Measurements from ENCODE around the gene SYNGAP1. TPM values are rescaled to one million over a fixed set of nuclear protein-coding genes. Genes with fewer than 3 reads are reported as not detected.
A peak's percentile ranks its signal among the peaks of the same experiment; 100 is the strongest.

SYNGAP1 gene
- total RNA-seq, 4 donors from 2014 or later: 4.9 to 37.2 (median 11.1) TPM

DNA sequence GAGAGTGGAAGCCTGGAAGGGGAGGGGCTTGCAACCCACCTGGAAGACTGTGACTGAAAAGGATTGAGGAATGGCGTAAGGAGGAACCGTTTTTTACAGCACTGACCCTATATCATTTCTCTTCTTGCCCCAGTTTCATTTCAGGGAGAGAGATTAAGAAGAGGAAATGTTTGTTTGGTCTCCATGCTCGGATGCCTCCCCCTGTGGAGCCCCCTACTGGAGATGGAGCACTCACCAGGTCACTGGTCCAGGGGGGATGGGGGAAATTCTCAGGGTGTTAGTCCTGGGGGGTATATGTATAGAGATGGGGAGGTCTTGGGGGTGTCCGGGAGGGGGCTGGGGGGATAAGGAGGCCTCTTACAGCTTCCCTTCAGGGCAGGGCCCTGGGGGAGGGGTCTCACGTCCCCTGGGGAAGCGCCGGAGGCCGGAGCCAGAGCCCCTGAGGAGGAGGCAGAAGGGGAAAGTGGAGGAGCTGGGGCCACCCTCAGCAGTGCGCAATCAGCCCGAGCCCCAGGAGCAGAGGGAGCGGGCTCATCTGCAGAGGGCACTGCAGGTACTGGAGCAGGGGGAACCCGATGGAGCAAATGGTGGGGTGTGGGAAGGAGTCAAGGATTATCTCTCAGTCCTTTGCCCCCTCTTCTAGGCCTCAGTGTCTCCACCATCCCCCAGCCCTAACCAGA is 5.1 kb upstream of the SYNGAP1 start:
- peaks cover 31 to 63% (median 49%) of the 10 kb centered on the region in 4 donors for H3K4me1 ChIP-seq
- H3K36me3 ChIP-seq: peaks cover 0 to 24% (median 8%) of the 10 kb centered on the region in 4 donors
- WGBS, 2 donors (ENCODE audit: low coverage in 1 of 2): 79% methylated on average over 2 to 9 of the region's 12 CpGs
- intact Hi-C loops (cut with DNase I; ENCODE audit: low total_unique reads): loop anchor here (5.0 to 10.0 kb wide), 2 partner anchors 100 to 1633 kb away; partner anchors contain the start of genes TAPBP and ZBTB22
- in situ Hi-C loops (cut with MboI; ENCODE audit: low pct_ligation_motif_present in 1 of 4, low pct_unique_long_range_greater_than_20kb in 1 of 4, low sequenced_read_pairs in 3 of 4): loop anchor here in 1 of 4 donors (25.0 kb wide), 1 partner anchor 452 kb away; the partner anchor contains the start of genes BRD2 and HLA-DMA
- H3K9me3 ChIP-seq: no peaks in the 10 kb centered on the region
- H3K27ac ChIP-seq: peak overlapping the region in 1 of 4 donors; percentile 91
- TF ChIP-seq POLR2A (IDR thresholded peaks at IDR 0.05): no peak
- TF ChIP-seq POLR2AphosphoS5 (IDR thresholded peaks at IDR 0.05): no peak
- no peak for TF ChIP-seq EP300 (IDR thresholded peaks at IDR 0.05; ENCODE audit: low read depth)
- TF ChIP-seq, protein P1, sequence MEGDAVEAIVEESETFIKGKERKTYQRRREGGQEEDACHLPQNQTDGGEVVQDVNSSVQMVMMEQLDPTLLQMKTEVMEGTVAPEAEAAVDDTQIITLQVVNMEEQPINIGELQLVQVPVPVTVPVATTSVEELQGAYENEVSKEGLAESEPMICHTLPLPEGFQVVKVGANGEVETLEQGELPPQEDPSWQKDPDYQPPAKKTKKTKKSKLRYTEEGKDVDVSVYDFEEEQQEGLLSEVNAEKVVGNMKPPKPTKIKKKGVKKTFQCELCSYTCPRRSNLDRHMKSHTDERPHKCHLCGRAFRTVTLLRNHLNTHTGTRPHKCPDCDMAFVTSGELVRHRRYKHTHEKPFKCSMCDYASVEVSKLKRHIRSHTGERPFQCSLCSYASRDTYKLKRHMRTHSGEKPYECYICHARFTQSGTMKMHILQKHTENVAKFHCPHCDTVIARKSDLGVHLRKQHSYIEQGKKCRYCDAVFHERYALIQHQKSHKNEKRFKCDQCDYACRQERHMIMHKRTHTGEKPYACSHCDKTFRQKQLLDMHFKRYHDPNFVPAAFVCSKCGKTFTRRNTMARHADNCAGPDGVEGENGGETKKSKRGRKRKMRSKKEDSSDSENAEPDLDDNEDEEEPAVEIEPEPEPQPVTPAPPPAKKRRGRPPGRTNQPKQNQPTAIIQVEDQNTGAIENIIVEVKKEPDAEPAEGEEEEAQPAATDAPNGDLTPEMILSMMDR (IDR thresholded peaks at IDR 0.05): peak in 1 of 5 experiments; percentile 5
- DNase-seq: no peak
- H3K4me3 ChIP-seq: no peak overlapping the region
- no peaks in the 10 kb centered on the region for H3K27me3 ChIP-seq

DNA sequence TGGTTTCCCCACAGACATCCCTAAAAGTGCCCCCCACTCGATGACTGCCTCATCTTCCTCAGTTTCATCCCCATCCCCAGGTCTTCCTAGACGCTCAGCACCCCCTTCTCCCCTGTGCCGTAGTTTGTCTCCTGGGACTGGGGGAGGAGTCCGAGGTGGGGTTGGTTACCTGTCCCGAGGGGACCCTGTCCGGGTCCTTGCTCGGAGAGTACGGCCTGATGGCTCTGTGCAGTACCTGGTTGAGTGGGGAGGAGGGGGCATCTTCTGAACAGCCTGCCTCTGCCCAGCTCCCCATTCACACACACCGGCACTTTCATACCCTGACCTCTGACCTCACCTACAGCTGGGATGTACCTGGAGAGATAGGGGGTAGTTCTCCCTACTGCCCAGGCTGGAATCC is 4.0 kb upstream of the SYNGAP1 start:
- no peak for TF ChIP-seq POLR2AphosphoS5 (IDR thresholded peaks at IDR 0.05)
- TF ChIP-seq POLR2A (IDR thresholded peaks at IDR 0.05): no peak
- no peak for TF ChIP-seq EP300 (IDR thresholded peaks at IDR 0.05; ENCODE audit: low read depth)
- TF ChIP-seq, protein P1 (IDR thresholded peaks at IDR 0.05): no peak
- Histone ChIP-seq H3K4me3 (no peak overlapping the region), H3K4me1 (peaks cover 31 to 69% (median 48%) of the 10 kb centered on the region in 4 donors), H3K27me3 (no peaks in the 10 kb centered on the region), H3K36me3 (peaks cover 0 to 24% (median 8%) of the 10 kb centered on the region in 4 donors), H3K9me3 (no peaks in the 10 kb centered on the region), H3K27ac (peak overlapping the region in 3 of 4 donors; percentile 21 to 93 (median 91))
- intact Hi-C loops (cut with DNase I; ENCODE audit: low total_unique reads): loop anchor here (5.0 to 10.0 kb wide), 2 partner anchors 101 to 1631 kb away; partner anchors contain the start of genes TAPBP and ZBTB22
- in situ Hi-C loops (cut with MboI; ENCODE audit: low pct_ligation_motif_present in 1 of 4, low pct_unique_long_range_greater_than_20kb in 1 of 4, low sequenced_read_pairs in 3 of 4): loop anchor here in 1 of 4 donors (25.0 kb wide), 1 partner anchor 454 kb away; the partner anchor contains the start of genes BRD2 and HLA-DMA
- WGBS, 2 donors (ENCODE audit: low coverage in 1 of 2): 57 to 72% methylated on average over 1 to 9 of the region's 9 CpGs
- DNase-seq: no peak

DNA sequence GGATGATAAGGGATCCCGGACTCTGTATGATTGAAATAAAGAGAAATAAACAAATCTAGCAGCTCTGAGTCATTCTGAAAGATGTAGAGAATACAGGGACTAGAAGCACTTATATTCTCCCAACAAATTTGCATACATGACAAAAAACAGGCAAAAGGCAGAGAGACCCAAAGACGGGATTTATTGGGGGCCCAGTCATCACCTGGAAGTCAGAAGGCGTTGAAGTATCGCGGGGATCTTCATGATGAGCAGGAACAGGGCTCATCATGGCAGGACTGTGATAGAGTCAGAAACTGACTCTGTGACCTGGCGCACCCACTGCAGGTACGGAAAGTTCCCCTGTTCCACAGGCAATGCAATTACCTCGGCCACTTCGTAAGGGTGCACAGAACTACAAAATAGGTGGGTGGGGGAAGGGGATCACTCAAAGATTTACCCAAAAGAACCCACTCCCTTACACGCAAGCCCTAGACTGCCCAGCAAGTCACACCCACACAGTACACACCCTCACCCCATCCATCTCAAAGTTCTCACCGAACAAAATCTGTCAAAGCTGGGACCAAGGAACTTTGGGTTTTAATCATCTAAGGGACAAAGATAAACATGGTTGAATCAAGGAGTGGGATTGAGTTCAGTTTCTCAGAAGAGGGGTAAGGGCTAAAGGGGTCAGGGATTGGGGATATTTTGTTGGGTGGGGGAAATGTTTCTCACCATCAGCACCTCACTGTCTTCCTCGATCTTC is 3.3 kb upstream of the SYNGAP1 start:
- Histone ChIP-seq H3K9me3 (no peaks in the 10 kb centered on the region), H3K27me3 (no peaks in the 10 kb centered on the region), H3K27ac (peak overlapping the region; percentile 91 to 96 (median 94)), H3K4me1 (peaks cover 30 to 66% (median 45%) of the 10 kb centered on the region in 4 donors), H3K36me3 (peaks cover 0 to 24% (median 8%) of the 10 kb centered on the region in 4 donors), H3K4me3 (peak overlapping the region; percentile 60 to 75 (median 72))
- in situ Hi-C loops (cut with MboI; ENCODE audit: low pct_ligation_motif_present in 1 of 4, low pct_unique_long_range_greater_than_20kb in 1 of 4, low sequenced_read_pairs in 3 of 4): loop anchor here in 1 of 4 donors (25.0 kb wide), 1 partner anchor 454 kb away; the partner anchor contains the start of genes BRD2 and HLA-DMA
- intact Hi-C loops (cut with DNase I; ENCODE audit: low total_unique reads): loop anchor here (5.0 to 10.0 kb wide), 2 partner anchors 102 to 1631 kb away; partner anchors contain the start of genes TAPBP and ZBTB22
- 32 to 46% methylated on average over 5 to 12 of the region's 12 CpGs for WGBS, 2 donors (ENCODE audit: low coverage in 1 of 2)
- TF ChIP-seq POLR2A (IDR thresholded peaks at IDR 0.05): no peak
- no peak for DNase-seq

DNA sequence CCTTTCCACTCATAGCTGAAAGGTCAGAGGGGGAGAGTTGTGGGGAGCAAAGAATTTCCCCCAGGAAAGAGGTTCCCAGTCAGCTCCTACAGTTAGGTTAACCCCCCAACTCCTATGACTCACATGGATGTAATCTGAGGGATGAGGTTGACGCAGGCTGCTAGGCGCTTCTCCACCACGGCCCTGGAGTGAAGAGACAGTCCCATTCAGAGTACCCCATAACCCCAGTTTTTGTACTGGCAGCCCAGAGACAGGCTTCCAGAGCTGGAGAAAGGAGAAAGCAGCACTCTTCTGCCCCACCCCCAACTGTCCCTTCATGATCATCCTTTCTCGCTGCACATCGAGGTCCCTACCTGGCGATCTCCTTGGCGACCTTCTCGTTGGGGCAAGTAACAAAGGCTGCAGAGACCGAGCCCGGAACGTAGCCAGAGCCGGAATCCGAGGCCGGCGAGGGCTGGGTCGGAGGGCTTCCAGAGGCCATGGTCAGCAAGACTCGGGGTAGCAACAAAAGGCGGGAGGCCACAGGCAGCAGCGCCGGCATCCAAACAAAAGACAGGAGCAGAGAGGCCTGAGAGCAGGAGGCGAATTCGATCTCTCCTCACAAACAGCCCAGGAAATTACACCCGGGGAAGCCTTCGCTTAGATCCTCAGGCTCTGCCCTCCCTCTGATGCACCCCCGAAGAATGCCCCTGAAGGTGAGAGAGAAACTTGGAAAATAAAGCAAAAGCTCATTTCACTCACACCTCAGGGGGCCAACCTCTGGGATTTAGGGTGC is 2.5 kb upstream of the SYNGAP1 start:
- in situ Hi-C loops (cut with MboI; ENCODE audit: low pct_ligation_motif_present in 1 of 4, low pct_unique_long_range_greater_than_20kb in 1 of 4, low sequenced_read_pairs in 3 of 4): loop anchor here in 1 of 4 donors (25.0 kb wide), 1 partner anchor 455 kb away; the partner anchor contains the start of genes BRD2 and HLA-DMA
- WGBS, 2 donors (ENCODE audit: low coverage in 1 of 2): 1% methylated on average over 25 of the region's 25 CpGs; no CpG with 5 or more reads in 1 of the 2 donors
- DNase-seq: no peak

More for the DNA sequence above, 2.5 kb upstream of the SYNGAP1 start:
- H3K27me3 ChIP-seq: no peaks in the 10 kb centered on the region
- TF ChIP-seq POLR2AphosphoS5 (IDR thresholded peaks at IDR 0.05) (peak in 1 of 3 donors; percentile 5), EP300 (IDR thresholded peaks at IDR 0.05; ENCODE audit: low read depth) (no peak), POLR2A (IDR thresholded peaks at IDR 0.05) (no peak)
- TF ChIP-seq, protein P1 (IDR thresholded peaks at IDR 0.05): peak in 1 of 5 experiments; percentile 15
- H3K4me3 ChIP-seq: peak overlapping the region; percentile 60 to 75 (median 72)
- H3K36me3 ChIP-seq: peaks cover 0 to 24% (median 8%) of the 10 kb centered on the region in 4 donors
- H3K9me3 ChIP-seq: no peaks in the 10 kb centered on the region
- H3K4me1 ChIP-seq: peaks cover 23 to 58% (median 38%) of the 10 kb centered on the region in 4 donors
- H3K27ac ChIP-seq: peak overlapping the region; percentile 91 to 96 (median 94)
- intact Hi-C loops (cut with DNase I; ENCODE audit: low total_unique reads): loop anchor here (5.0 to 10.0 kb wide), 2 partner anchors 103 to 1630 kb away; partner anchors contain the start of genes TAPBP and ZBTB22
